ENCODE measurements around the gene SEMA5A. TPM values are rescaled to one million over a fixed set of nuclear protein-coding genes. Genes with fewer than 3 reads are reported as not detected.

The SEMA5A gene
- total RNA-seq, 1 donor from 2014 or later = 0.51 TPM

- peaks cover 3% of the 10 kb centered on the region for H3K36me3 Mint-ChIP-seq (ENCODE audit: unreplicated experiment)
- TF ChIP-seq CTCF (IDR thresholded peaks at IDR 0.05; ENCODE audit: partially characterized antibody, unreplicated experiment) = no peak
- H3K4me3 Mint-ChIP-seq (ENCODE audit: unreplicated experiment) = no peak overlapping the region
- H3K9me3 Mint-ChIP-seq (ENCODE audit: unreplicated experiment) = peaks cover 2% of the 10 kb centered on the region
- peaks cover 15% of the 10 kb centered on the region for H3K4me1 Mint-ChIP-seq (ENCODE audit: low read depth, unreplicated experiment)
- H3K27ac Mint-ChIP-seq (ENCODE audit: unreplicated experiment) = no peak overlapping the region
- DNase-seq = no peak
- H3K27me3 Mint-ChIP-seq (ENCODE audit: unreplicated experiment) = peaks cover 2% of the 10 kb centered on the region
Observed at GRCh38 chr5:9218358-9218757, 327.5 kb downstream of the SEMA5A start.

DNA sequence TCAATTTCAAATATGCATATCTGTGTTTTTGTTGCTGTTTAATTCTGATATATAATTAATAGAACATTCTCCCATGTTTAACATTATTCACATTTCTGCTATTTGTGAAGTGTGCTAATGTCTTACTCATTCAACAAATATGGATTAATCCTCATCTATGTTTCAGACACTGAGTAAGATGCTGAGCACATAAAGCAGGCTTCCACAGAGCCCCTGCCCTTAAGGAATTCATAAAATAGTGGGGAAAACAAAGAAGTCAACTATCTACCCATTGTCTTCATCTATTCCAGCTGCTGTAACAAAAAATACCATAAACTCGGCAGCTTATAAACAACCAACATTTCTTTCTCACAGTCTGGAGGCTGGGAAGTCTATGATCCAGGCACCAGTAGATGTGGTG, 333.3 kb downstream of the SEMA5A start:
- H3K9me3 Mint-ChIP-seq (ENCODE audit: unreplicated experiment) = no peaks in the 10 kb centered on the region
- no peaks in the 10 kb centered on the region for H3K27me3 Mint-ChIP-seq (ENCODE audit: unreplicated experiment)
- no peak overlapping the region for H3K27ac Mint-ChIP-seq (ENCODE audit: unreplicated experiment)
- no peaks in the 10 kb centered on the region for H3K4me1 Mint-ChIP-seq (ENCODE audit: low read depth, unreplicated experiment)
- no peak overlapping the region for H3K4me3 Mint-ChIP-seq (ENCODE audit: unreplicated experiment)
- TF ChIP-seq CTCF (IDR thresholded peaks at IDR 0.05; ENCODE audit: partially characterized antibody, unreplicated experiment) = no peak
- no peak for DNase-seq
- H3K36me3 Mint-ChIP-seq (ENCODE audit: unreplicated experiment) = peaks cover 3% of the 10 kb centered on the region

- Mint-ChIP-seq H3K4me3 (ENCODE audit: unreplicated experiment) (no peak overlapping the region), H3K27me3 (ENCODE audit: unreplicated experiment) (no peaks in the 10 kb centered on the region), H3K36me3 (ENCODE audit: unreplicated experiment) (no peaks in the 10 kb centered on the region), H3K4me1 (ENCODE audit: low read depth, unreplicated experiment) (no peaks in the 10 kb centered on the region), H3K9me3 (ENCODE audit: unreplicated experiment) (no peaks in the 10 kb centered on the region), H3K27ac (ENCODE audit: unreplicated experiment) (no peak overlapping the region)
- no peak for DNase-seq
- no peak for TF ChIP-seq CTCF (IDR thresholded peaks at IDR 0.05; ENCODE audit: partially characterized antibody, unreplicated experiment)
Observed at GRCh38 chr5:9209846-9210492, 335.9 kb downstream of the SEMA5A start.

GRCh38 chr5:9207817-9208418, 338.0 kb downstream of the SEMA5A start:
- no peak for DNase-seq
- no peaks in the 10 kb centered on the region for H3K4me1 Mint-ChIP-seq (ENCODE audit: low read depth, unreplicated experiment)

More at GRCh38 chr5:9207817-9208418, 338.0 kb downstream of the SEMA5A start:
- Mint-ChIP-seq H3K4me3 (ENCODE audit: unreplicated experiment) (no peak overlapping the region), H3K36me3 (ENCODE audit: unreplicated experiment) (peaks cover 5% of the 10 kb centered on the region), H3K9me3 (ENCODE audit: unreplicated experiment) (no peaks in the 10 kb centered on the region), H3K27ac (ENCODE audit: unreplicated experiment) (no peak overlapping the region), H3K27me3 (ENCODE audit: unreplicated experiment) (no peaks in the 10 kb centered on the region)
- TF ChIP-seq CTCF (IDR thresholded peaks at IDR 0.05; ENCODE audit: partially characterized antibody, unreplicated experiment) = peak; percentile 61
